Mucosa of descending colon (tissue), 3 donors: ENCODE data around the gene ANO10. TPM values are rescaled to one million over a fixed set of nuclear protein-coding genes. Genes with fewer than 3 reads are reported as not detected.

Source experiments
- ATAC-seq: fragments of 200-7000 bp; cut with Tn5 transposase; one replicate; pipeline ENCODE4 v1.9.1; 2020; ENCODE audit warnings: mild to moderate bottlenecking, moderate library complexity
- DNase-seq, 3 donors: peaks; one replicate each; pipeline ENCODE4 v3.0.0-alpha.2; 2020
- H3K36me3 ChIP-seq: fragments of 200-600 bp; one replicate; pipeline ENCODE4 v1.8.0; 2021; ENCODE audit warnings: low read depth, mild to moderate bottlenecking
- H3K4me1 ChIP-seq: fragments of 200-600 bp; one replicate; pipeline ENCODE4 v1.8.0; 2021; ENCODE audit warnings: low read depth, mild to moderate bottlenecking
- H3K4me3 ChIP-seq: fragments of 200-600 bp; one replicate; pipeline ENCODE4 v1.8.0; 2021; ENCODE audit warnings: mild to moderate bottlenecking
- H3K9me3 ChIP-seq: fragments of 200-600 bp; one replicate; pipeline ENCODE4 v1.8.0; 2021; ENCODE audit warnings: mild to moderate bottlenecking
- intact Hi-C, 2 donors: fragments of 100-400 bp; cut with DNase I in 1 of 2; cut with micrococcal nuclease in 1 of 2; formaldehyde crosslinking; loops; one replicate each; pipeline versions ENCODE4 v1.11.0 to v1.11.1; 2022; cut with DNase I, micrococcal nuclease
- total RNA-seq, 3 donors: library from RNA; stranded (reverse); fragmentation: NEBNext Ultra II Directional in 2 of 3; extraction: Animal tissue kit (Norgen Biotek cat#: 25700) in 2 of 3; gene quantifications; one replicate each; pipeline versions ENCODE4 v1.2.1 to v1.2.4, GENCODE V29; 2021 to 2023
- TF ChIP-seq, protein P1 (sequence below): fragments of 200-600 bp; IDR thresholded peaks from one replicate; pipeline ENCODE4 v1.8.0; 2022; ENCODE audit warnings: antibody characterized with exemption, mild to moderate bottlenecking
- donor health status: DM: no; HTN: no; CAD: no; lungs with moderate emphysema.
- donor health status: DM: no; HTN: no; CAD: no.
- donor health status: DM: no; HTN: yes; CAD: no.

Gene ANO10
- total RNA-seq, 3 donors from 2014 or later, result 46.6 to 100.0 (median 64.1) TPM

DNA sequence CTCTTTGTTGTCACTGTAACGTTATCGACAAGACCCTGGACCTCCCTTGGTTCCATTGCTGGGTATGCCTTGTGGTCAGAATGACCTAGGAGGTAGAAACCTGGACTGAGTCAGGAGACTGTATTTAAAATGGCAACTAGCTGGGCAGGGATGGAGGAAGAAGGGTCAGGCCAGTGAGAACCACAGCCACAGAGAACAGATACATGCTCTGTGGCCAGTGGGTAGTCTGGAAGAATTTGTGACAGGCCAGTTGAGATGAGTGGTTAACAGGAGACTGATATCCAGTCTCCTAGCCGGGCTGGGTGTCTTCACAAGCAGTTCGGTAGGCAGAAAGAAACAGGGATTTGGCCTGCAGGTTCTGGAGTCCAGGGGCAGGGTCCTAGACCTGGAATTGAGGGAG, 276.6 kb downstream of the ANO10 start:
- H3K4me1 ChIP-seq, result no peaks in the 10 kb centered on the region
- DNase-seq, result no peak
- intact Hi-C loops, result no loop called here
- no peak for ATAC-seq
- no peaks in the 10 kb centered on the region for H3K9me3 ChIP-seq
- no peaks in the 10 kb centered on the region for H3K36me3 ChIP-seq
- H3K4me3 ChIP-seq, result no peak overlapping the region
- TF ChIP-seq, protein P1, sequence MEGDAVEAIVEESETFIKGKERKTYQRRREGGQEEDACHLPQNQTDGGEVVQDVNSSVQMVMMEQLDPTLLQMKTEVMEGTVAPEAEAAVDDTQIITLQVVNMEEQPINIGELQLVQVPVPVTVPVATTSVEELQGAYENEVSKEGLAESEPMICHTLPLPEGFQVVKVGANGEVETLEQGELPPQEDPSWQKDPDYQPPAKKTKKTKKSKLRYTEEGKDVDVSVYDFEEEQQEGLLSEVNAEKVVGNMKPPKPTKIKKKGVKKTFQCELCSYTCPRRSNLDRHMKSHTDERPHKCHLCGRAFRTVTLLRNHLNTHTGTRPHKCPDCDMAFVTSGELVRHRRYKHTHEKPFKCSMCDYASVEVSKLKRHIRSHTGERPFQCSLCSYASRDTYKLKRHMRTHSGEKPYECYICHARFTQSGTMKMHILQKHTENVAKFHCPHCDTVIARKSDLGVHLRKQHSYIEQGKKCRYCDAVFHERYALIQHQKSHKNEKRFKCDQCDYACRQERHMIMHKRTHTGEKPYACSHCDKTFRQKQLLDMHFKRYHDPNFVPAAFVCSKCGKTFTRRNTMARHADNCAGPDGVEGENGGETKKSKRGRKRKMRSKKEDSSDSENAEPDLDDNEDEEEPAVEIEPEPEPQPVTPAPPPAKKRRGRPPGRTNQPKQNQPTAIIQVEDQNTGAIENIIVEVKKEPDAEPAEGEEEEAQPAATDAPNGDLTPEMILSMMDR, result no peak

DNA sequence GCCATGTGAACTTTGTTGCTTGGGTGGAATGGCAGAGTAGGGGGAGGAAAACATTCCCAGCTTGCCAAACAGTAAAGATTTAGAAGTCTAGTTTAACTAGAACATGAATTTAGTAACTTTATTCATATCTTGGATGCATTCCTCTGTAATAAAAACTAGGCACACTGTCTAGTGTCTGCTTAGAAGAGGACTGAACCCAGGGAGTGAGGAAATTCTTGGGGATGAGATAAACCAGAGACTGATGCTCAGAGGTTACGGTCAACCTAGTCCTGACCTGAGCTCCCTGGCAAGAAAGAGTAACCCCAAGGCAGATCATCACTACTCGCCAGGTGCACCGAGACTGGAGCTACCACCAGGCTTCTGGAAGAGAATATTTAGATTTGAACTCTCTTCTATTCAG, 277.3 kb downstream of the ANO10 start:
- Histone ChIP-seq H3K4me1 (no peaks in the 10 kb centered on the region), H3K36me3 (no peaks in the 10 kb centered on the region), H3K9me3 (no peaks in the 10 kb centered on the region), H3K4me3 (no peak overlapping the region)
- TF ChIP-seq, protein P1, result no peak
- no peak for DNase-seq
- intact Hi-C loops, result no loop called here
- ATAC-seq, result no peak

DNA sequence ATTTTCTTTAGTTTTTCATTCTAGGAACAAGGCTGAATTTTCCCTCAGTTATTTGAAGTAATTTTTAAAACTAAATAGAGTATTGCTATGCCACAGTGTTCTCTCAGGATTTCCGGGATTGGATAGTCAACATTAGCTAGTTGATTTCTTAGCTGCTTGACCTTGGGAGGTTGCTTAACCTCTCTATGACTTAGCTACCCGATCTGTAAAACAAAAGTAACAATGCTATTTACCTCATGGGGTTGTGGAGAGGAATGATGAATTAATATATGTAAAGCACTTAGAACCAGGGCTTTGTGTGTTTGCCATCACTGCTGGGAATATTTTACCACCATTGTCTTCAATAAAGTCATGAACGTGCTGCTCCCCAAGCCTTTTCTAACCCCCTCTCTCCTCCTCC, 278.0 kb downstream of the ANO10 start:
- Histone ChIP-seq H3K9me3 (peaks cover 6% of the 10 kb centered on the region), H3K36me3 (no peaks in the 10 kb centered on the region), H3K4me1 (no peaks in the 10 kb centered on the region), H3K4me3 (no peak overlapping the region)
- intact Hi-C loops, result no loop called here
- ATAC-seq (no peak), DNase-seq (no peak)
- TF ChIP-seq, protein P1, result no peak

DNA sequence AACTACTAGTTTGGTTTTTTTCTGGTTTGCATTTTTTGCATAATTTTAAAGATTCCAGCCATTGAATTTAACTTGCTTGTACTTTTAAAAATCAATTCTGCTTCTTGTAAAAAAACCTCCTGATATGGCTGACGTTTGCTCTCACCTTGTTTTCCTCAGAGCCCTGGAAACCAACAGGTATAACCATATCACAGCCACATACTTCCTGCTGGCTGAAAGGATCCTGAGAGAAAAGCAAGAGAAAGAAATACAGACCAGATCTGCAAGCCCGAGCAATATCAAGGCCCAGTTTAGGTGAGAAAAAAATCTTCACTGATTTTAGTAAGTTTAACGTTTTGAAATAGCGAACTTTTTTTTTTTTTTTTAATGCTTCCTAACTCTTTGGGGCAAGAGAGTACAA, 278.6 kb downstream of the ANO10 start:
- no peak overlapping the region for H3K4me3 ChIP-seq
- no peaks in the 10 kb centered on the region for H3K36me3 ChIP-seq
- H3K9me3 ChIP-seq, result peaks cover 12% of the 10 kb centered on the region
- H3K4me1 ChIP-seq, result no peaks in the 10 kb centered on the region
- intact Hi-C loops, result no loop called here
- TF ChIP-seq, protein P1, result no peak
- ATAC-seq (no peak), DNase-seq (no peak)

DNA sequence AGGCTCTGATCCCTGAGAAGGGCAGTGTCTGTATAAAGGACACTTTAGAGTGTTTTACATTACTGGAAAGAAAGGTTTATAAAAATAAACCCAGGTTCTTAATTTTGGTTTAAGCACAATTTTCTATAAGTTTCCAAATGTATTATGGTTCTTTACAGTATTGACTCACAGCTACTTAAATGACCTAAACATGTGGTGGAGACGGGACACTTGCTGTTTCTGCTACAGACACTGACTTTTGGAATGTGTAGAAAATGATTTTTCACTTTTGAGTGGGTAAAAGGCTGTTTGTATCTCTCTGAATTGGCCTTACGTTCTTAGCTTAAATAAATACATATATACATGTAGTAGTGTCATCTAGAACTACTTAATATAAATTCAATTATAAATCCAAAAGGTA, 280.0 kb downstream of the ANO10 start:
- DNase-seq (no peak), ATAC-seq (no peak)
- TF ChIP-seq, protein P1, result no peak
- no peaks in the 10 kb centered on the region for H3K36me3 ChIP-seq
- H3K4me3 ChIP-seq, result no peak overlapping the region
- H3K4me1 ChIP-seq, result no peaks in the 10 kb centered on the region
- H3K9me3 ChIP-seq, result peaks cover 26% of the 10 kb centered on the region
- intact Hi-C loops, result no loop called here

DNA sequence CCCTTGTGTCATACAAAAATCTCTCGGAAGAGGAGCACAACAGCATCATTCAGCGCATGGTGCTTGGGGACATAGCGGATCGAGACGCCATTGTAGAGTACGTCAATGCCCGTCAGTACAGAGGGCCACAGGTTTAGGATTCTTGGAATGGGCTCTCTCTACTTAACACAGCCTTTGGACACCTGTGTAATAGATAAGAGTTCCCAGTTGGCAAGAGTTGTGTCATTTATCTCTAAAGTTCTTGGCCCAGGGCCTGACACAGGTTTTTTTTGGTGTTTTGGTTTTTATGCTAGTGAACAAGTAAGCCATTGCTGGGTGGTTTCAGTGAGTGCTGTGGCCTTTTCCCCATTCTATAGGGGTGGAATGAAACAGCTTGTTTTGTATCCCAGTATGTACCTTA, 281.4 kb downstream of the ANO10 start:
- no peaks in the 10 kb centered on the region for H3K4me1 ChIP-seq
- H3K36me3 ChIP-seq, result no peaks in the 10 kb centered on the region
- no peak overlapping the region for H3K4me3 ChIP-seq
- DNase-seq (no peak), ATAC-seq (no peak)
- intact Hi-C loops, result no loop called here
- H3K9me3 ChIP-seq, result peaks cover 39% of the 10 kb centered on the region
- TF ChIP-seq, protein P1, result no peak
